HG03457 (cell line): ENCODE measurements around the gene FOXG1.

Experiments used
- ATAC-seq: cut with Tn5 transposase; IDR thresholded peaks from one replicate; pipeline ENCODE4 v1.9.1; 2021; ENCODE audit warnings: moderate number of reproducible peaks; ENCODE audit not compliant: unreplicated experiment

FOXG1 gene

DNA sequence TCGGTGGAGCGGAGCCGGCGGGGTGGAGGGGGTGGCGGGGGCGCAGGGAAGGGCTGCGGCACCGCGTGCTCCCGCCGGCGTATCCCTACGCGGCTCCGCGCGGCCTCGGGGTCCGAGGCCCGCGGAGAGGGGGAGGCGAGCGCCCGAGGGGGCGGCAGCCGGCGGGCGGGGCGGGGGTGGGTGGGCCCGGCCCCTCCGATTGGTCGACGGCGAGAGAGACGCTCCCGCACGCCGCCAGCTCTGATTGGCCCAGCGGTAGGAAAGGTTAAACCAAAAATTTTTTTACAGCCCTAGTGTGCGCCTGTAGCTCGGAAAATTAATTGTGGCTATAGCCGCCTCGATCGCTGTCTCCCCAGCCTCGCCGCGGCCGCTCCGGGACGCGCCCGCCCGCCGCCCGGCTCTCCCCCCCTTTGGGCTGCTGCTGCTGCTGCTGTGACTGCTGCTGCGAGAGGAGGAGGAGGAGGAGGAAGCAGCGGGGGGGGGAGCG lies at the start of gene FOXG1:
Gene FOXG1, plus strand, starts transcription at position 319 of the 487 bp plus-strand sequence. CDS start 493 bp downstream, outside the sequence.
- ATAC-seq, result no peak

DNA sequence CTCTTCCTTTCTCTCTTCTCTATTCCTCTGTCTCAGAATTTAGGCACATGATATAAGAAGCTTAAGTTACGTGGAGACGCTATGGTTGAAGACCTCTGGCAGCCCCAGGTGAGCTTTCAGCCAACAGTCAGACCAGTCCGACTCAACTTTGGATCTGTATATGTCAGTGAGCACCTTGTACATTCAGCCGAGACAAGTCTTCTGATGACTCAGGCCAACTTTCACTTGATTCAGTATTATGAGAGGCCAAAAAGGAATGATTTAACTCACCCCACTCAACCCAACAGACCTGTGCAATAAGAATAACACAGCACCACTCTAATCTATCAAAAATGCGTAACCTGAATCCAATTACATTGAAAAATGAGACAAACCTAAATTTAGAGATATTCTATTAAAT lies 47.5 kb upstream of the FOXG1 start:
- no peak for ATAC-seq

DNA sequence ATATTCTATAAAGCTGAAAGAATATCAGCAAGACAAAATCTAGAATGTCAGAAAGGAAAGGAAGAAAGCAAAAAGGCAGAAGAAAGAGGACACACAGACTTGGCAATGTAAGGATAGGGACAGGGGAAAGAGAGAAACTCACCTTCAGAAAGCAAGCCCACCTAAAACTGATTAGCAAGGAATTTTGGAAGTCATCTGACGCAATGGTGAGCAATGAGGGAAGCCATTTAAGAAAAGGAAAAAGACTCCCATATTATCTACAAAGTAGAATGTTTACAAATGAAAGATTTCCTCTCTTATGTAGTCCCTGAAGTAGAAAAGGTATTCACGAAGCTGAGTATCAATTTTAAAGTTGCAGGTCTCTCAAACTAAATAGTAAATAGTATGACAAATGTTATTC lies 35.2 kb upstream of the FOXG1 start:
- no peak for ATAC-seq

DNA sequence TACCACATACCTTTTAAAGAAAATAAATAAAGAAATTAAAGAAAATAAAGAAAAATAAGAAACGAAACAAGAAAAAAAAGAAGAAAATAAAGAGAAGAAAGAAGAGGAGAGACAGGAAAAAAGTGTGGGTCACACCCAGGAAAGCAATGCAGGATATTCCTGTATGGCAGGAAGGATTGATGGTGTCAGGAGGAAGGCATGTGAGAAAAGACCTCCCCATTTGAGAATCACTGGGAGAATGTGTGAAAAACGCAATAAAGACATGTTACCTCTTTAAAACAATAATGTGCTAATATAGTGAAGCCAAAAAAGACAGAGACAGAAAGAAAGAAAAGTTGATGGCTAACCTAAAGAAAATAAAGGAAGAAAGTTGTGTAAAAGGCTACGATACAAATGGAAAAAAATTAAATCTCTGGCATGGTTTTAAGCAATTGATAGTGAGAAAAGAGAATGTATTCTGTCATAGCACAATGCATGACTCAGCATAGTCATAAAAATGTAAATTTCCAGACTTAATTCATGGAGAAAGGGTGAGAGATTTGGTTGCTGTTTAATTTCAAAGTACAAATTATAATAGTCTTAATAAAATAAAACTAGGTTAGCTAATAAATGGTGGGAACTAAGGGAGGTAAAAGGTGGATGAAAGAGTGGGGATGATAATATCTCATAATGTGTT lies 24.3 kb upstream of the FOXG1 start:
- no peak for ATAC-seq

DNA sequence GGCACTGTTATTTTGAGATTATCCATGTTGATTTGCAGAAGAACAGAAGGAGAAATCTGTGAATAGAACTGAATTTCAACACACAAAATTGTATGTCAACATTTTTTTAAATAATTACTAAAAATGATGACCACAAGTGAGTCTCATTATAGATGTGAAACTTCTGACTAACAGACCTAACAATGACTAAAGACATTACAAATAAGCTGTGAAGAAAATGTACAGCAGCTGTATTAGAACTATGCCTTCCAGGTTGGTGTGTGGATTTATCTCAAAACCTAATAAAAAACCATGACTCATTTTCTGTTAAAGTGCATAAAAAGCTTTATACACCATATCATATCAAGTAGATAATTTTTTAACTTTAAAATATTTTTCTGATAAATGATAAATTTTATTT lies 22.5 kb upstream of the FOXG1 start:
- no peak for ATAC-seq

DNA sequence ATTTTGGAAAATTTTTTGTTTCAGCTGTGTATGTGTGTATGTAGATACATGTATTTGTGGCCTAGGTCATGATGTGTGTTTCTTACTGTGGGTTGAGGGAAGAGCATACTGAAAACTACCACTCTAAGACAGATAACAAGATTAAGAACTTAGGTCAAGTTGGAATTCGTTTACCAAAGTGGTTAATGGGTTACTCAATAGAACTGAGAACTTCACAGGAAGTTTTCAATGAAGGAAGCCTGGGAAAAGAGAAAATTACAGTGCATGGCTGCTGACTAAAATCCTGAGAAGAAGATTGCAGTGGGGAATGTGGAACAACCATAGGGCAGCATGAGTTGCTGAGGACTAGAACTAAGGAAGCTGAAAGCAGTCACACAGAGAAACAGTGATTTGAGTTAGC lies 21.4 kb upstream of the FOXG1 start:
- no peak for ATAC-seq

DNA sequence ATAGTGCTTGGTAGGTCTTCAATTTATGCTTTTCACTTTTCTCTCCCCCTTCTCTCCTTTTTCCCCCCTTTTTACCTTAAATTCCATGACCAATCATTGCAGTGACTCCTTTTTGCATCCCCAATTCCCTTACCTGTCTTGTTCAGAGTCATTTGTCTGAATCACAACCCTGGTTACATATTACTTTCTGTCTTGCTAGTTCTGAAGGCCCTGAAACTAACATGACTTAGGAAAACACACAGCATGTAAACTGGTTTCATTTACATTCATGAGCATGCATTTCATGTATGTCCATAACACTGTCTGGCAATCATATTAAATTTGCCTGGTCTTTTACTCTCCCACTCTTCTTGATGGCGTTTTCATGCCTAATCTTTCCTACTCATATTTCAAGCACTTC lies 20.3 kb upstream of the FOXG1 start:
- no peak for ATAC-seq

DNA sequence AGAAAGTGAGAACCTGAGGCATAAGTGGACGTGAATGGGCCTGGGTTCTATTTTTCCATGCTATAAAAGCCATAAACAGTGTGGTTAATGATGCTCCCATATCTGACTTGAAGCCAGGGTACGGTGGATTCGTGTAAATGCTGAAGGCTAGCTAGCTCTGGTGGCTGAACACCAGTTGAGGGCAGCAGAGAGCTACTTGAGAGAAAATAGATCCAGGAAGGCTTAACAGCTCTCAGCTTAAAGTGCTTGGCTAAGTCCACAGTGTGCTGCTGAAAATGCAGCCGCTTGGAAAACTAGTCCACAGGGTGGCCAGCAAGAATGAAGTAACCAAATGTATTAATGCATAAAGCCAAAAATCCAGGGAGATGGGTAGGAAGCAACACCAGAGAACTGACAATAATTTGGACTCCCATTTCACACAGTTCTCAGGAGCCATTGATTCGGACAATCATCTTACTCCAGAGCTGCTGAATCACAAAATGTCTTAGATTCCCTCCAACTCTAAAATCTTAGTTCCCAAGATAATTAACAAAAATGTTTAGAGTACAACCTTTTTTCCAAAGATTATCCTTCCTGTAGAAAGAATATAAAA lies 15.0 kb upstream of the FOXG1 start:
- no peak for ATAC-seq

DNA sequence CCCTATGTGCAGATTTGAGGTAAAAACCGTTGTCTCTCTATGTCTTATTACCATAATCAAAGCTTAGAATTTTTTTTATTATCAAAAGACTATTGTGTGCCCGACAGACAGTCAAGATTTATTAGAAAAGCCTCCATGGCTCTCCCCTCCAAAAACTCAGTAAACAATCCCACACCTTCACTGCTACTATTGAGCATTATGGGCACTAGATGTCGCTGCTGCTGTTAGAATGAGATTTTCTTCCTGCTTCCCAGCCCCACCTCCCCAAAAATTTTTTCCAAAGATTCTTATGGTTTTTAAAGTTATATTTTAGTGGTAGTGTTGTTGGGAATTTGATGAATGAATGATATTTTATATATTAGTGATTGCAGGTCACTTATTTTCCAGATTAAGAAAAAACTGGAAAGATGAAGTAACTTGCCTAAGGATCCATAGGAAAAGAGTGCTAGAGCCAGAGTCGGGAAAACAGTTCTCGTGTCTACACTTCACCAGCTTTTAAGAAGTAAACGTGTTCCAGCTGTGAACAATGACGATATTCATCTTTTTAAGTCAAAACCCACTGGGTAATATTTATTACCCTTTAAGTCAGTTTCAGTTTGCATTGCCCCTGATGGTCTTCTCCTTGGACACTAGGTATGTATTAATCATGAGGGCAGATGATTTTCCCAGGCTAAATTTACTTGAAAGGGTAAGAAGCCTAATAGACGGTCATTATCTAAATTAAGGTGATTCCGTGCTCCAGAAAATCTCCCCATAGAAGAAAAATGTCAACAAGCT lies 12.2 kb upstream of the FOXG1 start:
- no peak for ATAC-seq

DNA sequence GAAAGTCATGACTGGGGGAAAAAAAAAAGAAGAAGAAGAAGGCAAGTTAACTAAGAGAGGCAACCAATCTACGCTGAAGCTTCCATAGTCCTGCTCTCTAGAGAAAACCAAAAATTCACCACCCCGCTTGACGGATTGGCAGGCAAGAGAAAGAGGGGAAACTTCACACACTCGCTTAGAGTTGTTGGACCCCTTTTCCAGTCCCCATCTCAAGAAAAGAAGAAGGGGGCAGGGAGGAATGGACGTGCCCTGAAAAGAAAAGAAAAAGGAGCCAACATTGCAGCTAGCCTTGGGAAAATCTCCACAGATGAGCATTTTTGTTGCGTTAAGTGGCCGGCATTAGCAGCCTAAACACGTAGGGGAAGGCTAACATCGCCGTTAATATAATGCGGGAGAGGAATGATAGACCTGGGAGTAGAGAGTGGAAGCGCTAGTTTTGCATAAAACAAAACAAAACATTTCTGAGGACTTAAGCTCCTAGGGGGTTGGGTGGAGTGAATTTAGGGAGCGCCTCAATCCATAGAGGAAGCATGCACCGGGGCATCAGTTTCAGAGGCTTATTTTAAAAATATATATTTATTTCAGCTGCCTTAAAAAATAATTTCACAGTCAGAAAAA lies 11.3 kb upstream of the FOXG1 start:
- no peak for ATAC-seq

DNA sequence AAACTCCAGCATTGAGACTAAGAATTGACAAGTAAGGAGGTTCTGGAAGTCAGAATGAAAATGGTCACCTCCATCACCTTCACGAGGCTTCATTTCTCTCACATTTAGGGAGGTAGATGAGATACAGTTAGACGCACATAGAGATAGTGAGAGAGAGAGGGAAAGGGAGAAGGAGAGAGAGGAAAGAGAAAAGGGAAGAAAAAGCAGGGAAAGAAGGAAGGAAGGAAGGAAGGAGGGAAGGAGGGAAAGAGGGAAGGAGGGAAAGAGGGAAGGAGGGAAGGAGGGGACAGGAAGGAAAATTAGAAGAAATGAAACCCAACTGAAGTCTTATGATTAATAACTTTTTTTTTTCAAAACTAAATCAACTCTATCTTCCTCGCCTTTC lies 10.7 kb upstream of the FOXG1 start:
- ATAC-seq, result no peak

DNA sequence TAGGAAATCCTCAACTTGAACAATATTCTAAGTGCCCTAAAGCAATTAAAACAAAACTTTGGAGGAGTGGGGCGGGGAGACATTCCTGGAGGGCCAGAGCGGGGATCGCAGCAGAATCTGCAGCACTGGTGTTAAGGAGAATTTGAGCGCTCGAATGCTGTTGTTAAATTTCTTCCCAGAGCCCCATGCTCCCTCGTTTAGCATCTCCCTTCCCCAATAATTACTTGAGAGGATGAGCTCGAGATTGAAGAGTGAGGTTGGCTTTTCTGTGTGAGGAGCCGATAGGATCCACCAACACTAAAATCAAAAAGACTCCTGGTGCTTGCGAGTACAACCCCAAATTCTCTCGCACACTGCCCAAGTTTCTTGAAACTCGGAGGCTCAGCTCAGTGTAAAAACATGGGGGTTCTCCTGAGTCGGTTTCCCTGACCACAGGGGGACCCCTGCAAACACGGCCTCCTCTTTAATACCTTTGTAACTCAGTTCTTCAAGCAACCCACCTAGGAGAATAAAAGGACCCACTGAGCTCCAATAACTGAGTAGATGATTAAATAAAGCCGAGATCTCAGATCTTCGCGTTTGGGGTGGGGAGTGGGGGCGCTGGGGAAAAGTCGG lies 10.2 kb upstream of the FOXG1 start:
- no peak for ATAC-seq

DNA sequence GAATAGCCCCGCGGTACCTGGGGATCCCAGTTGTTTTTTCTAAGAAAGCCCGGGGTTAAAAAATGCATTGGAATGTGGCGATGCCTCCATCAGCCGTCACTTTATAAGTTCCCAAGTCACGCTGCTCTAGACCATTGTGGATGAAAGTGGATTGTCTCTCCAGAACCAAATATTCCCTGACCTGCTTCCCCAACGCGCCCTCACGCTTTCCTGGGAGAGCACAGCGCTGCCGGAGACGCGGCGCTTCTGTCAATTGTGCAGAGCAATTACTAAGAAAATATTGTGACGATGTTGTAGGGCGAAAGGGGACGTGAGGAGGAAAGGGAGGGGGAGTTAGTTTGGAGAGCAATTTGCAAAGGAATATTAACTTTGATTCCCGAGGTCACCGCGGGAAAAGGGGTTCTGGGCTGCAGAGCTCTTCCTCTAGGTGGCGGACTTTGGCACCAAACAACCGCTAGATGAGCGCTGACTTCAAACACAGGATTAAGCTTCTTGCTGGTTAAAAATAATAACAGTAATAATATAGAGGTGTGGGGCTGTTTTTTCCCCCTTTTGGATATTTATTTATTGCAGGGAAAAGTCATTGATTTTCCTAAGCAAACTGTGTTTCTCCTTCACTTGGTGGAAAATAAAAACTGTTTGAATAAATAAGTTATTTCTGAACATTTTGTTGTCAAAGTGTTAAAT lies 9.6 kb upstream of the FOXG1 start:
- ATAC-seq, result no peak

DNA sequence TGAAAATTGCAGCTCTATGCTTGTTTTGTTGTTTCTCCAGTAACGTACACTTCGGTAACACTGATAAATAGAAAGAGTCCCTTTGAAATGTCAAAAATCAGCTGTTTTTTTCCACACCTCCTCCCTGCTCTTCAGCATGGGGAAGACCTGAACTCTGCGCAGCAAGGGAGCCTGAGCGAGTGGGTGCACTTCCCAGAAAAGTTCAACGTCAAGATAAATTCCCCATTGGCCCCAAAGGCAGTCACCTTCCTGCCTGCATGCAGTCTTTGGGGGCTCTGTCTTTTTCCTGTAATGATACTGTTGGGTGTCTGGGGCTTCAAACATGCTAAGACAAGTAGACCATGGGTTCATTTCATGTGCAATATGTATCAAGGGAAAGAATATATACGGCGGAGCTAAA lies 8.8 kb upstream of the FOXG1 start:
- ATAC-seq, result no peak

DNA sequence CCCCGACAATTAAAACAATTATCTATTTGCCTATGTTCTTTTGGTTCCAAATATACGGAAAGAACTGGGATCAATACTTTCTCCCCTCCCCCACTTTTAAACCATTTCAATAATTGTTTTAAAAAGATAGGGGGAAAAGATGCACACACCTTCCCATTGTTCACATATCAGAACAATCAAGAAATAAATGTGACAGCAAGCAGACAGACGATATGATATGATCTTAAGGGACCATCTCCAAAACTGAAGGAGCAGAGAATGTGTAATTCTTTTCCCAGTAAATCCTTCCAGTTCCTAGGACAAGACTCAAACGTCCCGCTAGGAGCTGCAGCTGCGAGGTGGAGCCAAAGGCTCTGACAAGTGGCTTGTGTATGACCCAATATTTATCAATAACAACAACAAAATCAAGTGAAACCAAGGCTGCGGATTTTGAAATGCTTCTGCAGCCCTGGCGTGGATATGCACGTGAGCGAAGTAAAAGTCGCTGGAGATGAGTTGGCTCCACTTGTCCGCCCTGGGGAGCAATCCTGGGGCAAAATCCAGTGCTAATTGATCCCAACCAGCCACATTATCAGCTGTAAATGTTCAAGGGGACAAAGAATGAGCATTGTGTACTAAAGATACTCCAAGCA lies 8.2 kb upstream of the FOXG1 start:
- no peak for ATAC-seq

DNA sequence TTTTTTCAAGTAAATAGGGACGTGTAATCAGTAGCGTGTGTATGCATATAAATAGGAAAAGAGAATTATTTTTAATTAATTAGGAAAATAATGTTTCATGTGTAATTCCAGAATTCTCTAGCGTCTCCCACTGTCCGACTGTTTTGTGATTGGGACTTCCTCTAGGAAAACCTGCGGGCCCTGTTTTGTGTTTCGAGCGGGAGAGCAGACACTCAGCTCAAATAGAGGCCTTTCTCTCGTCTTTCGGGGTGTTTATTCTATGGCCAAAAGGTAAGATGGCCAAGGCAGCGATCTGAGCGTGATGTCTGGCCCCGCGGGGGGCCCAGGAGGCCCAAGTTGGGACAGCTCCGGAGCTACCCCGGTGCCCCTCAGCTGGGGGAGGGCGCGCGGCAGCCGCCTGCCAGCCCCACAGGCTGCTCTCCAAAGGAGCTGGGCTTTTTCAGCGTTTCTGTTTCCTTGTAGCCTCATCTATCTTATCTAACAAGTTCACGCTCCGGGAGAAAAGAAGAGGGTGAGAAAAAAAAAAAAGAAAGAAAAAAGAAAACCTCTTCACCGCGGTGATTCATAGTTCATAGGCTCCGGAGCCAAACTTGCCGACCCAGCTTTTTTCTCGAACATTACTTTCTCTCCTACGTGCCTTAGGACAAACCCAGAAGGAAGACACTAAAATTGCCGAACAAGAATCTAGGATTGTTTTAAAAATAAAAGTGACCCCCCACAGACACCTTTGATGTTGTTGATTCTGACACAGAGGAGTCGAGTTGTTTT lies 7.5 kb upstream of the FOXG1 start:
- ATAC-seq, result no peak

DNA sequence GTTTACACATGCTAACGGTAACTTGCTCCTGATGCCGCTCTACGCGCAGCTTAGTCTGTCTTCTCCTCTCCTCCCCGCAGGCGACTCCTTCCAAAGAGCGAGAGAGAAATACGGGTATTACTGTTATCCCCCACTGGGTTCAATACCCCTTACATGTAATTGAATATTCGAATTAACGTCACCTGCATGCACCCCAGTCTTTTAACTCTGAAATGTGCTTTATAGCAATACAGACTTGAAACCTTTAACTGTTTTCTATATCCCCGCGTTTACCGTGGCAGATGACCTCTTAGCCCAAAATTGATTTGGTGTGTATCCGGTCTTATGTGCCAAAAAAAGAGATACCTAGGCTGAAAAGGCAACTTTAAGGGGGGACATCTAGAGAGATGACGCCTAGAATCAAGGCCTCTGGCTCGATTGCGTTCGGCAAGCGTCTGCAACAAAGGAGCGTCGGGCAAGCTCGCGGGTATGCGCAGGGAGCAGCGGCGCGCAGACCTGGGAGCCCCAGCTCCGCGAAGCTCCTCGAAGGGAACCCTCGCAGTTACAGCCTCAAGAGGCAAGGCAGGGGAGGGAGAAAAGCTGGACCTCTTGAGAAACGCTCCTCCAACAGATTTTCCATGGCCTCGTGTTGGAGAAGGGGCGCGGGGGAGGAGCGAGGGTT lies 6.8 kb upstream of the FOXG1 start:
- no peak for ATAC-seq

DNA sequence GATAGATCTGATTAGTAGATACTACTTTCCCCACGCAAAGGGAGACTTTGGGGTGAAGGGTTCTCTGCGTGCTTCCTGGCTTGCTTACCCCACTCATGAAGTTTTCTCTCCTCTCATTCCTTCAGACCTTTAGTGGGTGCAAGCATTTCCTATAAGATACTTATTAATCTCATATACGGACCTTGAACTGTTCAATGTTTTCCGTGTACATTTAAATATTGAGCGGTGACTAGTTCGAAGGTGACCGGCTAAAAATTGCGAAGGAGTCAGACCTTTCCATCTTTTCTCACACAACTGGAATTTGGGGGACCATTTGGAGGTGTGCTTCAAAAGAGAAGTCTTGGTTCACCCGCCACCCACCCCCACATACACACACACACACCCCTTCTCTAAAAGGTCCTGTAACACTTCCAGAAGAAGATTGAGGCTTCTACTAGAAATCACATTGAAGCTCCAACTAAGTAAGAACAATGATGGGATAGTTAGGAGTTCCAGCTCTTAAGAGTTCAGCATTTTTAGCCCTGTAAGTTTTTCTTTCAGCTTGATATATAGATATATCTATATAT lies 6.1 kb upstream of the FOXG1 start:
- ATAC-seq, result no peak
